Ishikawa (cell line): ENCODE data around the gene MMP15.

Source experiments
- CEBPB ChIP-seq: IDR thresholded peaks from 2 replicates; pipeline ENCODE4 v1.6.1; 2012
- CREB1 ChIP-seq: IDR thresholded peaks from 2 replicates; pipeline ENCODE4 v1.6.1; 2012; ENCODE audit warnings: low read depth
- EP300 ChIP-seq: IDR thresholded peaks from 2 replicates; pipeline ENCODE4 v1.6.1; 2012; ENCODE audit warnings: borderline replicate concordance
- FOXM1 ChIP-seq: IDR thresholded peaks from 2 replicates; pipeline ENCODE4 v1.6.1; 2012; ENCODE audit warnings: low read depth, borderline replicate concordance
- MAX ChIP-seq: IDR thresholded peaks from 2 replicates; pipeline ENCODE4 v1.6.1; 2012
- RAD21 ChIP-seq: IDR thresholded peaks from 2 replicates; pipeline ENCODE4 v1.6.1; 2012; ENCODE audit warnings: low read depth
- REST ChIP-seq: IDR thresholded peaks from 2 replicates; pipeline ENCODE4 v1.6.1; 2012; ENCODE audit warnings: low read depth, mild to moderate bottlenecking
- TAF1 ChIP-seq: IDR thresholded peaks from 2 replicates; pipeline ENCODE4 v1.6.1; 2012; ENCODE audit warnings: low read depth, mild to moderate bottlenecking
- TCF12 ChIP-seq: IDR thresholded peaks from 2 replicates; pipeline ENCODE4 v1.6.1; 2012; ENCODE audit warnings: low read depth
- TEAD4 ChIP-seq: IDR thresholded peaks from 2 replicates; pipeline ENCODE4 v1.6.1; 2012
- USF1 ChIP-seq: IDR thresholded peaks from 2 replicates; pipeline ENCODE4 v1.6.1; 2012
- YY1 ChIP-seq: IDR thresholded peaks from 2 replicates; pipeline ENCODE4 v1.6.1; 2012; ENCODE audit warnings: low read depth

- TF ChIP-seq FOXM1 (no peak), MAX (no peak), CEBPB (no peak), YY1 (no peak), TCF12 (no peak), REST (no peak), CREB1 (no peak), USF1 (no peak), EP300 (no peak), TAF1 (no peak), RAD21 (no peak), TEAD4 (no peak)
Observed at GRCh38 chr16:58002416-58002800, 23.1 kb upstream of the MMP15 start.
